Measurements from ENCODE around the gene NELL2.

GRCh38 chr12:44874981-44875416, 1.1 kb downstream of the NELL2 start:
- TF ChIP-seq EZH2 (IDR thresholded peaks at IDR 0.05; ENCODE audit: insufficient read depth, poor library complexity, severe bottlenecking) (no peak), EZH2phosphoT487 (IDR thresholded peaks at IDR 0.05; ENCODE audit: insufficient read depth, low read depth) (no peak)
